HG03442 (cell line): ENCODE results near the gene PALD1.

Experiments used
- ATAC-seq: cut with Tn5 transposase; IDR thresholded peaks from one replicate; pipeline ENCODE4 v1.9.1; 2021; ENCODE audit warnings: mild to moderate bottlenecking, moderate library complexity; ENCODE audit not compliant: unreplicated experiment

Gene PALD1

GRCh38 chr10:70535001-70535400 is 56.4 kb downstream of the PALD1 start:
- no peak for ATAC-seq

DNA sequence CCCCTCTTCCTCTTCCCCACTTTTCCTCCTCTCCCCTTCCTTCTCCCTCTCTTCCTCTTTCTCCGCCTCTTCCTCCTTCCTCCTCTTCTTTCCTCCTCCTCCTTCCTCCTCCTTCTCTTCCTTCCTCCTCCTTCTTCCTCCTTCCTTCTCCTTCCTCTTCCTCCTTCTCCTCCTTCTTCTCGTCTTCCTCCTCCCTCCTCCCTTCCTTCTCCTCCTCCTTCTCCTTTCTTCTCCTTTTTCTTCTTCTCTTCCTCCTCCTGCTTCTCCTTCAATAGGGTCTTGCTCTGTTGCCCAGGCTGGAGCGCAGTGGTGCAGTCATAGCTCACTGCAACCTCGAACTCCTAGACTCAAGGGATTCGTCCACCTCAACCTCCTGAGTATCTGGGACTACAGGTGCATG is 56.9 kb downstream of the PALD1 start:
- no peak for ATAC-seq

- no peak for ATAC-seq
Measured at GRCh38 chr10:70536196-70536861, 57.8 kb downstream of the PALD1 start.

DNA sequence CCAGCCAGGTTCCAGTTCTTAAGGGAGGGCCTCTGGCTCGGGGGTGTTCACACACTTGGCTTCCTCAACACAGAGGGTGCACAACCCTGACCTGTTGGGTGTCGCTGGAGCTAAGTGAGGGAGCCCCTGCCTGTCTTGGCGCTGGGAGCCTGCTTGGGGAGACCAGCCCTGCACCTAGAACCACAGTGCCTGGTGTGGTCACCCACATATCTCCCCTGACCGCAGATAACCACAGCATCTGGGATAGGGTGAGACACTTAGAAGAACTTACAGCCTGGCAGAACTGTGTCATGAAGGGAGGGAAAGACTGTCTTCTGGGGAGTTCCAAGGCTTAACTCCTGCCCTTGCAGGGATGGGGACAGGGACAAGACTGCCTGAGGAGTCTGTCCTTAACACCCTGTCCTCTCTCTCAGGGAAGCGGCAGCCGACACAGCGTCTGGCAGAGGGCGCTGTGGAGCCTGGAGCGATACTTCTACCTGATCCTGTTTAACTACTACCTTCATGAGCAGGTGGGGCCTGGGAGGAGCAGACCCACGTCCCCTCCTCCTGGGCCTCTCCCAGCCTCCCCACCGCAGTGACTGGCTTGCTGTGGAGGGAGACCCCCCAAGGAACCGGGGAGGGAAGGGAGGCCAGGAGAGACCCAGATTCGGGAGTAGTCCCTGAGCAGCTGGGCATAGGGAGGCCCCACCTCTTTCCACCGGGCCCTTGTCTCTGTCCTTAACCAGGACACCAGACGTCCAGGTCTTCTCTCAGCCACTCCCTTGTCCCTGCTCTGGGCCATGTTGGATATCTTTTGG is 59.0 kb downstream of the PALD1 start:
- no peak for ATAC-seq

DNA sequence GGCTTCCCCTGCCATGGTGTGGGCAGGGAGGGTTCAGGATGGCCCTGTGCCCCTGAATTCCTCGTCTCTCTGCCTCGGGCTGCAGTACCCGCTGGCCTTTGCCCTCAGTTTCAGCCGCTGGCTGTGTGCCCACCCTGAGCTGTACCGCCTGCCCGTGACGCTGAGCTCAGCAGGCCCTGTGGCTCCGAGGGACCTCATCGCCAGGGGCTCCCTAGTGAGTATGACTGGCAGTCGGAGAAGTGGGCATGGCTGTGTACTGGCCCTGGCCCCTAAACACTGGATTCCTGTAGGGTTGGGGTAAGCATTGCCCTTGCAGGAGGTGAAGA is 59.6 kb downstream of the PALD1 start:
- ATAC-seq, result no peak

DNA sequence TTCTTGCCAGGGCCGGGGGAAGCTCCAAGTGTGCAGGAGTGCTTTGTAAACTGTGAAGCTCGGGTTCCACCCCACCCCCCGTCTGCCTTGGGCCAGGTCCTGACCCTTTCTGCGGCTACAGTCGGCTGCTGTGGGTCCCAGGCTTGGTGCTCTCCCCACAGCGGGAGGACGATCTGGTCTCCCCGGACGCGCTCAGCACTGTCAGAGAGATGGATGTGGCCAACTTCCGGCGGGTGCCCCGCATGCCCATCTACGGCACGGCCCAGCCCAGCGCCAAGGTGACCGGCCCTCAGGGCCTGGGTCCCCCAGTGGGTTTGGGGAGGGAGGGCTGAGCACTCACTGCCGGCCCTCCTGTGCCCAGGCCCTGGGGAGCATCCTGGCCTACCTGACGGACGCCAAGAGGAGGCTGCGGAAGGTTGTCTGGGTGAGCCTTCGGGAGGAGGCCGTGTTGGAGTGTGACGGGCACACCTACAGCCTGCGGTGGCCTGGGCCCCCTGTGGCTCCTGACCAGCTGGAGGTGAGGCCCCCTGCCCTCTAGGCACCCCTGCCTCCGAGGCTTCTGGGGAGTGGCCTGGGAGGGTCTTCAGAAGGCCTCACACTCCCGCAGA is 60.3 kb downstream of the PALD1 start:
- no peak for ATAC-seq

GRCh38 chr10:70539471-70539870 is 60.9 kb downstream of the PALD1 start:
- ATAC-seq, result no peak

GRCh38 chr10:70540089-70540788 is 61.7 kb downstream of the PALD1 start:
- ATAC-seq, result no peak

- ATAC-seq, result no peak
Measured at GRCh38 chr10:70540789-70541360, 62.3 kb downstream of the PALD1 start.

GRCh38 chr10:70541736-70542564 is 63.4 kb downstream of the PALD1 start:
- no peak for ATAC-seq

DNA sequence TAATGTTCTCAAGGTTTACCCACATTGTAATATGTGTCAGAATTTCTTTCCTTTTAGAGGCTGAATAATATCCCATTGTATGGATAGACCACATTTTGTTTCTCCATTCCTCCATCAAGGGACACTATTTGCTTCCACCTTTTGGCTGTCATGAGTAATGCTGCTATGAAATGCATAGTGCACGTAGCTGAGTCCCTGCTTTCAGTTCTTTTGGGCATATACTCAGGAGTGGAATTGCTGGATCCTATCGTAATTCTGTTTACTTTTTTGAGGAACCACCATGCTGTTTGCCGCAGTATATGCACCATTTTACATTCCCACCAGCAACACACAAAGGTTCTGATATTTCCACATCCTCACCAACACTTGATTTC is 64.0 kb downstream of the PALD1 start:
- ATAC-seq, result no peak

DNA sequence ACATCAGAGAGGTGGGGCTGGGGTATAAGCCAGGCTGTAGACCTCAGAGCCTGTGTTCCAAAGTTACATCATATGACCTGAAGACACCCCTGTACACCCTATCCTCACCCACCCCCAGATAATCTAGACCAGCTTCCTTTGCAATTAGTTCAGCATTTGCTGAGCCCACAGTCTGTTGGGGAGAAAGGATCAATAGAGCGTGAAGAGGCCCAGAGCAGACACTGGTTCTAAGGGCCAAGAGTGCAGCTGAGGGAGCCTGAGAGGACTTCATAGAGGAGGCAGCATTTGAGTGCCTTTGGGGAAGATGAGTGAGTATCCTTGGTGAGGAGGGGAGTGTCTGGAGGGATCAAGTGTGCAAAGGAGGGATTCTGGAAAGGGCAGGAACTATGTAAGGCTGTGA is 65.3 kb downstream of the PALD1 start:
- ATAC-seq, result no peak

- ATAC-seq, result no peak
Measured at GRCh38 chr10:70544431-70545340, 66.1 kb downstream of the PALD1 start.

DNA sequence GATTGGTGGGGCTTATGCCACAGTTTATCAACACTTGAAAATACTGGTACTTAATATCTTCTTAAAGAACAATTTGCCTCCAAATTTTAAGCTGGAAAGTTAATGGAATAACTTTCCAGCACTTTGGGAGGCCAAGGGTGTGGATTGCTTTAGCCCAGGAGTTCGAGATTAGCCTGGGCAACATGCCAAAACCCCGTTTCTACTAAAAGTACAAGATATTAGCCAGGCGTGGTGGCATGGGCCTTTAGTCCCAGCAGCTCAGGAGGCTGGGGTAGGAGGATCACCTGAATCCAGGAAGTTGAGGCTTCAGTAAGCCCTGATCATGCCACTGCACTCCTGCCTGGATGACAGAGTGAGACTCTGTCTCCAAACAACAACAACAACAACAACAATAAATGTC is 68.0 kb downstream of the PALD1 start:
- ATAC-seq, result no peak

GRCh38 chr10:70549351-70549961 is 70.9 kb downstream of the PALD1 start:
- ATAC-seq, result no peak

DNA sequence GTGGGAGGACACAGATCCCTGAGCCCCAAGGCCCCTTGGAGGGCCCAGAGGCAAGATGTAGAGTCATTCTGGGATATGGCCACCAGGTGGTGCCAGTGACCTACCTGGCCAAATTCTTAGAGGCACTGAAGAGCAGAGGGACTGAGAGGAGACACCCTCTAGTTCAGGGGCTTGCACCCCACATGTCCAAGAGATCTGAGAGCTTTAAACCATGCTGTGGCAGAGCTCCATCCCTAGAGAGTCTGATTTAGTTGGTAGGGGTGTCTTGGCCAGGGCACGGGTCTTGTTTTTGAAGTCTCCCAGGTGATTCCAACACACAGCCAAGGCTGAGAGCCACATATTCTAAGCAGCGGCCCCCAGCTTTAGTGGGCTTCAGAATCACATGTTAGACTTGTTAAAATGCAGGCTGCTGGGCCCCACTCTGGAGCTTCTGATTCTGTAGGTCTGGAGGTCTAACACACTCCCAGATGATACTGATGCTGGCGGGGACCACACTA is 71.4 kb downstream of the PALD1 start:
- no peak for ATAC-seq

DNA sequence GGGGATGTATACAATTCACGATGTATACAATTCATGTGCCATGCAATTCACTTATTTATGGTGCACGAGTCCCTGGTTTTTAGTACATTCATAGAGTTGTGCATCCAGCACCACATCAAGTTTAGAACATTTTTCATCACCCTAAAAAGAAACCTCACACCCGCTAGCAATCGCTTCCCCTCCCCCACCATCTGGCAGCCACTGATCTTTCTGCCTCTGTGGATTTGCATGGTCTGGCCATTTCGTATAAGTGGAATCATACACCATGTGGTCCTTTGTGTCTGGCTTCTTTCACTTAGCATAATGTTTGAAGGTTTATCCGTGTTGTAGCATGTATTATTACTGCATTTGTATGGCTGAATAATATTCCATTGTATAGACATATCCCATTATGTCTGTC is 71.9 kb downstream of the PALD1 start:
- ATAC-seq, result no peak

DNA sequence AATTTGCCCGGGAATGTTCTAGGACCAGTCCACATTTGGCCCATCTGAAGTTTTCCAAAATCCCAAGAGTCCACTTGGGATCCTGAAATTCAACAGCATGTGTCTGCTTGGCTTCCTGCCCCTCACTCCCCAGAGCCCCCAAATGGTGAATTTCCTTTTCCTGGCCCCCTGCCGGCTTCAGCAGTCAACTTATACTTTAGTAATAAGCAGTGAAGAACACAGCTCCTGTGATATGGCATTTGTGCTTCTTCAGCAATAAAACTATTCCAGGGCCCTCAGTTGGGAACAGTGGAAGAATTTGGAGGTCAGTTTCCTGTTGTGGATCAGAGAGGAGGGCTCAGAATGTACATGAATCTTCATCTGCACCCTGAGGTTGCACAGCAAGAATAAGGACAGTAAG is 72.9 kb downstream of the PALD1 start:
- ATAC-seq, result no peak

DNA sequence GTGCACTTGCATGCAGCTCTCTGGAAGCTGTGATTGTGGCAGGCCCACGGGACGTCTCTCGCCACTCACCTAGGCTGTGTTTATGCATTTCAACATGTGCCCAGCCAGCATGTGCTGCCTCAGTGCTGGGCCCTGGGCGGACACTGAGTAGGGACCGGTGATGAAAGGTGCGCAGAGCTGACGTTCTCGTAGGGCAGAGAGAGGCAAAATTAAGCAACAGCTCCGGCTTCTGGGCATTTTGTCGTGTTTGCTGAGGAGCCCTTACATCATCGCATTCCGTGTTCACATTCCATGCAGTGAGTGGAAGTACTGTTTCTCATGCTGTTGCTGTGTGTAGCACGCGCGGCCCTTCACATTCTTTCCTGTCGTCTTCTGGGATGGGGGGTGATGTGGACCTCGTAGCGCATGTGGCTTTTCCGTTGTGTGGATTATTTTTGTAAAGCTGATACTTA is 73.4 kb downstream of the PALD1 start:
- ATAC-seq, result no peak
